ENCODE results near the gene GATA1.

Gene GATA1

DNA sequence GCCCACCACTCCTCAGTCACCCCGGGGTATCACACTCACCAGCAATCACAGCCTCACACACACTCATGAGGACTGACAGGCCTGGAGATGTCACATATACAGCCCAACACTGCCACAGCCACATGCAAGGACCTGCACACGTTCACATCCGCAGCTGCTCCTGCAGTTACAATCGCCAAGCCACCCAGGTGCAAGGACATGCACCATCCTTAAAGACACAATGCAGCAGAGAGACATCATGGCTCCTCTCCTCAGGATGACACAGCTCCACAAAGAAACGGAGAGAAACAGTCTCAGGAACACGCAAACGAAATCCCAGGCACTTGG lies 48.0 kb downstream of the GATA1 start:
- H3K4me2 ChIP-seq (ENCODE audit: insufficient read depth, low read length), result no peak overlapping the region
- H3K27me3 ChIP-seq (ENCODE audit: insufficient read depth, low read length, poor library complexity), result no peaks in the 10 kb centered on the region
- DNase-seq (no peak), ATAC-seq (ENCODE audit: insufficient read depth, low read depth) (no peak)
- H3K27ac ChIP-seq (ENCODE audit: low read length), result no peak overlapping the region
- no peak overlapping the region for H2AFZ ChIP-seq (ENCODE audit: low read depth, low read length)
- no peaks in the 10 kb centered on the region for H4K20me1 ChIP-seq (ENCODE audit: insufficient read depth, low read length)
- H3K9me3 ChIP-seq (ENCODE audit: insufficient read depth, low read length, severe bottlenecking), result no peaks in the 10 kb centered on the region
- H3K9ac ChIP-seq (ENCODE audit: low read depth, low read length), result no peak overlapping the region
- H3K79me2 ChIP-seq (ENCODE audit: insufficient read depth, low read length), result no peaks in the 10 kb centered on the region
- TF ChIP-seq CTCF (IDR thresholded peaks at IDR 0.05; ENCODE audit: borderline replicate concordance, extremely low read depth, low read length, poor library complexity, severe bottlenecking) (no peak), EZH2 (IDR thresholded peaks at IDR 0.05; ENCODE audit: borderline replicate concordance, low read depth, low read length, severe bottlenecking) (no peak)
- H3K4me1 ChIP-seq (ENCODE audit: insufficient read depth, low read length), result no peaks in the 10 kb centered on the region
- H3K4me3 ChIP-seq (ENCODE audit: low read depth in 1 of 2, low read length in 2 of 2), result no peak overlapping the region
- H3K36me3 ChIP-seq (ENCODE audit: insufficient read depth, low read length), result no peaks in the 10 kb centered on the region

- DNase-seq, result no peak
- no peak within 1 kb of the TSS for H3K27ac ChIP-seq (ENCODE audit: low read length)
- no peak within 1 kb of the TSS for H2AFZ ChIP-seq (ENCODE audit: low read depth, low read length)
- ATAC-seq (ENCODE audit: insufficient read depth, low read depth), result no peak
- no peaks in the 10 kb centered on the region for H3K79me2 ChIP-seq (ENCODE audit: insufficient read depth, low read length)
- H3K27me3 ChIP-seq (ENCODE audit: insufficient read depth, low read length, poor library complexity), result no peaks in the 10 kb centered on the region
- H3K36me3 ChIP-seq (ENCODE audit: insufficient read depth, low read length), result no peaks in the 10 kb centered on the region
- H3K9ac ChIP-seq (ENCODE audit: low read depth, low read length), result no peak within 1 kb of the TSS
- no peak for TF ChIP-seq EZH2 (IDR thresholded peaks at IDR 0.05; ENCODE audit: borderline replicate concordance, low read depth, low read length, severe bottlenecking)
- no peak for TF ChIP-seq CTCF (IDR thresholded peaks at IDR 0.05; ENCODE audit: borderline replicate concordance, extremely low read depth, low read length, poor library complexity, severe bottlenecking)
- no peaks in the 10 kb centered on the region for H3K9me3 ChIP-seq (ENCODE audit: insufficient read depth, low read length, severe bottlenecking)
- H4K20me1 ChIP-seq (ENCODE audit: insufficient read depth, low read length), result no peaks in the 10 kb centered on the region
- H3K4me1 ChIP-seq (ENCODE audit: insufficient read depth, low read length), result no peaks in the 10 kb centered on the region
- no peak within 1 kb of the TSS for H3K4me2 ChIP-seq (ENCODE audit: insufficient read depth, low read length)
- H3K4me3 ChIP-seq (ENCODE audit: low read depth in 1 of 2, low read length in 2 of 2), result no peak within 1 kb of the TSS
These were observed 49.3 kb downstream of the GATA1 start, which contains the start of gene PCSK1N for GRCh38 chrX:48835524-48836329. PCSK1N (minus strand) TSS chrX:48835610; CDS start chrX:48835532, 78 bp downstream.

GRCh38 chrX:48839686-48840085 lies 53.3 kb downstream of the GATA1 start:
- no peak overlapping the region for H2AFZ ChIP-seq (ENCODE audit: low read depth, low read length)

More at GRCh38 chrX:48839686-48840085, 53.3 kb downstream of the GATA1 start:
- no peak for ATAC-seq (ENCODE audit: insufficient read depth, low read depth)
- H3K27ac ChIP-seq (ENCODE audit: low read length), result no peak overlapping the region
- no peaks in the 10 kb centered on the region for H3K79me2 ChIP-seq (ENCODE audit: insufficient read depth, low read length)
- TF ChIP-seq CTCF (IDR thresholded peaks at IDR 0.05; ENCODE audit: borderline replicate concordance, extremely low read depth, low read length, poor library complexity, severe bottlenecking) (no peak), EZH2 (IDR thresholded peaks at IDR 0.05; ENCODE audit: borderline replicate concordance, low read depth, low read length, severe bottlenecking) (no peak)
- no peak overlapping the region for H3K4me3 ChIP-seq (ENCODE audit: low read depth in 1 of 2, low read length in 2 of 2)
- DNase-seq, result no peak
- no peaks in the 10 kb centered on the region for H3K27me3 ChIP-seq (ENCODE audit: insufficient read depth, low read length, poor library complexity)
- no peaks in the 10 kb centered on the region for H4K20me1 ChIP-seq (ENCODE audit: insufficient read depth, low read length)
- no peaks in the 10 kb centered on the region for H3K36me3 ChIP-seq (ENCODE audit: insufficient read depth, low read length)
- H3K9me3 ChIP-seq (ENCODE audit: insufficient read depth, low read length, severe bottlenecking), result no peaks in the 10 kb centered on the region
- no peak overlapping the region for H3K4me2 ChIP-seq (ENCODE audit: insufficient read depth, low read length)
- H3K4me1 ChIP-seq (ENCODE audit: insufficient read depth, low read length), result no peaks in the 10 kb centered on the region
- H3K9ac ChIP-seq (ENCODE audit: low read depth, low read length), result no peak overlapping the region

All from DND-41 (cell line).